ELR (cell line): ENCODE results near the gene NFATC2.
A peak's percentile ranks its signal among the peaks of the same experiment; 100 is the strongest.
"Not testable (repeated sequence)": the region's sequence is repeated elsewhere in the genome, so short reads cannot be mapped to it uniquely, and the experiment has no call there.

Source experiments
- DNase-seq: peaks from one replicate; pipeline ENCODE4 v3.0.0-alpha.2; 2015; ENCODE audit warnings: low read depth

The NFATC2 gene

DNA sequence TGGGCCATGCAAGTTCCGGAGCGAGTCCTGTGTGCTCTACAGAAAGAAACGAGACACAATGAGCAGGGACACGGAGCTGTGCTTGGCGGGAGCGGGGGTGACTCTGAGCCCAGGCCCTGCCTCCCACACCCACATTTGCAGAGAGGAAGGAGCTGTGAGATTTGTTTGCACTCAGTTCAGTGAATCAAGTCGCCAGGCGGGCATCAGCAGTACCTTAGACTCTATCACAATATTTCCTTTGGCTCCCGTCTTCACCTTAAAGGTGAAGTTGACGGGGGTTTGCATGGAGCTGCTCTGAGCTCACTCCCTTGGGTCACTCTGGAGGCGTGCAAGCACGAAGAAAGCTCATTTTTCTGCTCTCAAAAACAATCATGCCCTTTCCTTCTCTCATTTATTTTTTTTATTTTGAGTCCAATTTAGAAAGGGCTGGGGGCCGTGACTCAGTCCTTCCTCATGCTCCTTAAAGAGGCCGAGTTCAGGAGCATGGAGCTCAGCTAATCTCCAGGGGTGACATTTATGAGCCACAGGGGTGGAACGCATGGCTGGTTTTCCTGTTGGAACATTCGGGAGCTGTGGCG is 188.2 kb downstream of the NFATC2 start:
- DNase-seq = peak; percentile 71

DNA sequence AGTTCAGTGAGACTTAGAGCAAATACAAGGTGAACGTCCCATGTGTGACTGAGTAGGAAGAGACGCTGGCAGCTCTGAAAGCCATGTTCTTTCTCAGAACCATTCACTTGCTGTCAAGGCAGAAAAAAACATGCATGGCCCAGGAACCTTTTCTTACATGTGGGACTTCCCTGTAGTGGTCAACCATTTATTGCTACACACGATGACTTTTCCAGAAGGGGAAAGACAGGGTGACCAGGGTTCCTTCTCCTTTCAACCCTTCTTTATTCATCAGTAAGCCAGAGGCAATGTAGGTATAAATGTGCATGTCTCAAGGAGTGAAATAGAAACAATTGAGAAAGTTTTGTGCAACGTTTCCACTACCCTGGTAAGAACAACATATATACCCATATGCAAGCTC is 189.0 kb downstream of the NFATC2 start:
- DNase-seq = no peak

DNA sequence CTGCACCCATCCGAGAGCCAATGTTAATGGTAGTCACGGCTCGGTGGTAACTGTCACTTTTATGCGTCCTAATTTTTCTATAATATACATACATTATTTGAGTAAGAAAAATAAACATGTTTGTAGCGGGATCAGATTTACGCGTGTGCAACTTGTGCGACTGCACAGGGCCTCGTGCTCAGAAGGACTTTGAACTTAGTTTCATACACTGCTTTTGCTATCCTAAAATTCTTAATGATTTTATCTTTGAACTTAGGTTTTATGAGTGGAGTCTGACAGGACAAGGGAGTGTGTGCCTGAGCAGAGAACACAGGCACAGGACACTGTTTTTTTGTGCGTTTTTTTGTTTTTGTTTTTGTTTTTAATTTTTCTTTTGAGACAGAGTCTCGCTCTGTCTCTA is 189.7 kb downstream of the NFATC2 start:
- DNase-seq = no peak

DNA sequence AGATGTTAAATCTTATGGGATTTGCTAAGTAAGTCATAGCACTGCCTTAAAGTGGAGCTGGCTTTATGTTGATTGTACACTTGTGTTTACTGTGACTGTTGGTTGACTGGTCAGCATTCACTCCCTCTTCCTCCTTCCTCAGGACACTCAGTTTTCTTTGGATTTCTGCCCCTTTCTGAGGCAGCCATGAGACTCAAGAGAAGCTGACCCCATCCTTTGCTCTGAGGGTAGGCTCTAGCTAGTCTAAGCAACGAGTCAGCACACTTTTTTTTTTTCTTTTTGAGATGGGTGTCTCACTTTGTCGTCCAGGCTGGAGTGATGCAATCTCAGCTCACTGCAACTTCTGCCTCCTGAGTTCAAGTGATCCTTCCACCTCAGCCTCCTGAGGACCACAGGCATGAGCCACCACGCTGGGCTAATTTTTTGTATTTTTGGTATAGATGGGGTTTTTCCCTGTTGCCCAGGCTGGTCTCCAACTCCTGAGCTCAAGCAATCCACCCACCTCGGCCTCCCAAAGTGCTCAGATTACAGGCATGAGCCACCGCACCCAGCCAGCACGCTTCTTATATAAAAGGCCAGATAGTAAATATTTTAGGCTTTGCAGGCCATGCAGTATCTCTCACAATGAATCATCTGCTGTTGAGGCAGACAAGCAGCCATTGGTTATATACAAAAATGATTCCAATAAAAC is 191.4 kb downstream of the NFATC2 start:
- peak; percentile 90 for DNase-seq

DNA sequence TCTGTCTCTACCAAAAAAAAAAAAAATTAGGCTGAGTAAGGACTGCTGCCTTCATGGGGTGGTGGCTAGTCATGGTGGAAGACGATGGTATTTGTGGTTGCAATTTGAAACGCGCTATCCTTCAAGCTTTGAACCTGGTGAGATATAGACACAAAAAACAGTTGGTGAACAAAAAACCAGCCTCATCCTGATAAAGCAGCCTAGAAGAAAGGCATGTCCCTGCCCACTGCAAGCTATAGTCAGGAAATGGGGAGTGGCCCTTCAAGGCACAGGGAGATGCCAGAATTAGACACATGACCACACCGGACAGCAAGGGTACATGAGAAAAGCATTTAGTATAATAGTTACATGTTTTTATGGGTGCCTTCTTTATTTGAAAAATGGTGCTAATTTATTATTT is 193.6 kb downstream of the NFATC2 start:
- DNase-seq = no peak

DNA sequence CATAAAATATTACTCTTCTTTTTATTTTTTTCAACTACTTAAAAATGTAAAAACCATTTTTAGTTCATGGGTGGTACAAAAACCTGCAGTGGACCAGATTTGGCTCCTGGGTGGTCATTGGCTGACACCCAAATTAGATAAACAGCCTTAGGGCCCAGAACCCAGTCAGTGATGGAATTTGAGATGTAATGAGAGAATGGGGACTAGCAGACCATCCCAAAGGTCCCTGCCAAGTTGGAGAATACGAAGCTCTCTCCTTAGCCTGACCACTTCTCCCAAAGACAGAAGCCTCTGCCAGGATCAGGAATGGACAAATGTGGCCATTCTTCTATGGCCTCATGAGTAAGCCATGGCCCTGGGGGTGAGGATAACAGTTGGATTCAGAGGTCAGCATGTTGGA is 194.7 kb downstream of the NFATC2 start:
- DNase-seq = no peak

DNA sequence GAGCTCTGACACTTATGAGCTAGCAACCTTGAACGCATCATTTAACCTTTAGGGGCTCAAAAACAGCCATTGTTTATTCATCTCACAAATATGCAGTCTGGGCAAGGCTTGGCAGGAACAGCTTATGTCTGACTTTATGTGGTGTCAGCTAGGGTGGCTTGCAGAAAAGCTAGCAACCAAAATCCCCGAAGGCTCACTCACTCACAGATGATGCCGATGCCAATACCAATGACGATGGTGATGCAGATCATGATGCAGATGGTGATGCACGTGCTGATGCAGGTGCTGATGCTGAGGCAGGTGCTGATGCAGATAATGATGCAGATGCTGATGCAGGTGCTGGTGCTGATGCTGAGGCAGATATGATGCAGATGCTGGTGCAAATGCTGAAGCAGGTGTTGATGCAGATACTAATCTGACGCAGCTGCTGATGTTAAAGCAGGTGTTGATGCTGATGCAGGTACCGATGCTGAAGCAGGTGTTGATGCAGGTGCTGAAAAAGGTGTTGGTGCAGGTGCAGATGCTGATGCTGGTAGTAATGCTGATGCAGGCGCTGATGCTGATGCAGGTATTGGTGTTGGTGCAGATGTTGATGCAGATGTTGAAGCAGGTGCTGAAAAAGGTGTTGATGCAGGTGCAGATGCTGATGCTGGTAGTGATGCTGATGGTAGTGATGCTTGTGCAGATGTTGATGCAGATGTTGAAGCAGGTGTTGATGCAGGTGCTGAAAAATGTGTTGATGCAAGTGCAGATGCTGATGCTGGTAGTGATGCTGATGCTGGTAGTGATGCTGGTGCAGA is 195.6 kb downstream of the NFATC2 start:
- peak; percentile 91 for DNase-seq

DNA sequence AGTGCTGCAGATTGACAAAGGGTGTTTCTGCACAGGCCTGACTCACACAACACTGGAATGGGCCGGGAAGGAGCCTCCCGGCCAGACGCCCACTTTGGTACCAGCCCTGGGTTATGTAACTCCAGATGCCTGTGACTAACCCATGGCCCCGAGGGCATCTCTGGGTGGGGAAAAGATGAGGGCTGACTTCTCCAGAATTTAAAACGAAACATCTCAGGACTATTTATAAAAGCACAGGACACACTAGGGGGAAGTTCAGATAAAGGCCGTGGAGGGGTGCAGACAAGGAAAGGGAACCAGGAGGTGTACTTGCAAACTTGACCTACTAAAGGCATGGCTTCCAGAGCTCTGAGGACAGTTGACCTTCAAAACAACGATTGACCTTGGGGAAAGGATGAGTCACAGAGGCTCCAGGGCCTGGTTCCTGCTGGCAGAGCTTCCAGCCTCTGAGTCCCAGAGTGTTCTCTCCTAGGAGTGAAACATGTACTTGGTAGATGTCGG is 196.9 kb downstream of the NFATC2 start:
- peak; percentile 92 for DNase-seq

DNA sequence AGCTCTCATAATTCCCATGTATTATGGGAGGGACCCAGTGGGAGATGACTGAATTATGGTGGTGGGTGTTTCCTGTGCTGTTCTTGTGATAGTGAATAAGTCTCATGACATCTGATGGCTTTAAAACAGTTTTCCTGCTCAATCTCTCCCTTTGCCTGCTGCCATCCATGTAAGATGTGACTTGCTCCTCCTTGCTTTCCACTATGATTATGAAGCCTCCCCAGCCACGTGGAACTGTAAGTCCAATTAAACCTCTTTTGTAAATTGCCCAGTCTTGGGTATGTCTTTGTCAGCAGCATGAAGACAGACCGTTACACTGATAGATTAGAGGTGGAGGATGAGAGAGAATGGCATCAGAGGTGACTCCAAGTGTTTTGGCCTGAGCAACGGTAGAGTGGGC is 198.7 kb downstream of the NFATC2 start:
- DNase-seq = not testable (repeated sequence)

DNA sequence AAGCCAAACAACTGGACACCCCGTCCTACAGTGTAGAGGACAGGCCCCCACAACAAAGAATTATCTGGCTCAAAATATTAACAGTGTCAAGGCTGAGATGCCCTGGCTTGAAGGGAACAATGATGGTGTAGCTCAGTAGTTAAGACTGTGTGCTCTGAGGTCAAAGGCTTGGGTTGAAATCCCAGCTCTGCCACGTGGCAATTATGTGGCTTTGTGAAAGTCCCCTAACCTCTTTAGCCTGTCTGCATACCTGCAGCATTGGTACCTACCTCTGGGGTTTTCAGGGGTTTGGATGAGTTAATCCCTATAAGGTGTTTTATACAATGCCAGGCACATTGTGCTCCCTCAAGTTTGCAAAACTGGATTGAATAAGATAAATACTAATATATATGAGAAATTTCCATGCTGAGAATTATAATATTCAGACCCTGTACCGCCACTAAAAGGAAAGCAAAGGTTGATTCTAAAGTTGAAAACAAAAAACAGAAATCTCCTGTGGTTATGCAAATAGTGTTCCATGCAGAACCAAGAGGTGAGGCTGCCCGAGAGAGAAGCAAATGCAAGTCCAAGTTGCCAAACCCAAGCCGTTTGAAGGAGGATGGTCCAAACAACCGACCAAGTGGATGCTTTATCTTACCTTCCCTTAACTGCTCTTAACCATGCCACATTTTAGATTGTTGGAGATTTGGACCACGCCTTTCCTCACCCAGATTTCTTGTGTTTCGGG is 199.8 kb downstream of the NFATC2 start:
- no peak for DNase-seq

DNA sequence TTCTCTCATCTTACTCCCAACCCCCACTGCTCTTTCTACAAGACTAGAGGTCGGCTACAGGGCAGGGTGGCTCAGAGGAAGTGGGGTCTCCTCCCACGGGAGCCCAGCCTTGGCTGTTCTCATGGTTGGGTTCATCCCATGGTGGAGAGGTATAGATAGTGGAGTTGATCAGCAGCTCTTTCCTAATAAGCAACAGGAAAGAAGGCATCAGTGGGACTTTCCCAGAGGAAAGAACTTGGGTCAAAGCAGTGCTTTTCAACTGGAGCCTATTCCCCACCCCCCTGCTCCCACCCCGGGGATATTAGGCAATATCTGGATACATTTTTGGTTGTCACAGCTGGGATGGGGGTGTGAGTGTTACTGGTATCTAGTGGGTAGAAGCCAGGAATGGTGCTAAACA is 200.9 kb downstream of the NFATC2 start:
- no peak for DNase-seq

DNA sequence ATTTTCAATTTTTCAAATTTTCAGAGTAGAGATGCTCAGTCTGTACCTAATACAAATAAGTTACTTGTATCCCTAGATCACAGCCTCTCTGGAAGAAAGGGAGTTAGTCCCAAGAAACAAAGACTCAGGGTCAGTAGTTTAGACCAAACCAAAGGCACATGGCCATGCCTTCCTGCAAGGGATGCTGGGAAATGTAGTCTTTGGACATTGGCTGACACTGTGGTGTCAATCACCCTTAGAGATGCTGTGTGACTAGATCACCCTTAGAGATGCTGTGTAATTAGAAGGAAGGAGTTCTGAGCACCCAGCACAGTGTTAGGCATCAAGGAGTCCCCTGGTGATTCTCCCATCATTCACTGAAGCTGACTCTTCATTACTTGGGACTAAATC is 202.1 kb downstream of the NFATC2 start:
- peak; percentile 31 for DNase-seq

DNA sequence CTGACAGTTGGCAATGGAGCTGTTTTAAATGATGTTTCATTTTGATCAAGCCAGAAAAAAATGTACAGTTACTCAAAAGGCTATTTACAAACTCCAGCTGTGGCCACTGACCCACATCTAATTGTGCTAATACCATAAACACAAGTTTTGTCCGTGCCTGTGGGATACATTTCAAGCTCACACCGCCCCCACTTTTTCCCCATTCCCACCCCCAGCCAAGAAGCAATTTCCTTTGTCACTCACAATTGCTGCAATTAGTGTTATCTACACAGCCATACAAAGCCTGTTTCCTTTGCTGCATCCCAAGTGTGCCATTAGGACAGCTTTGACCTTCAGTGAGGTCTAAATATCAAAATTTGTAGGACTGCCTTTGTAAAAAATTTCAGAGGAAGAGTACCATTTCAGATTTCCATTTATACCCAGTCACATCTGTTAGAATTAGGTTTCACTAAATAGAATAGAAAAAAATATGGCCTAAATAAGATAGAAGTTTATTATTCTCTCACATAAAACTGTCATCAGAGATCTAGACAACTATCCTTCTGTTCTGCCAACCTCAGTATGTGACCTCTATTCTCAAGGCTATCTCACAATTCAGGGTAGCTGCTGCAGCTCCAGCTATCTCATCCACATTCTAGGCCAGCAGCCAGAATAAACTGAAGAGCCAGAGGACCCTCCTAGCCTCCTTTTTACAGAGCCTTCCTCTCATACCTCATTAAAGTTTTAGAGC is 202.6 kb downstream of the NFATC2 start:
- DNase-seq = no peak

DNA sequence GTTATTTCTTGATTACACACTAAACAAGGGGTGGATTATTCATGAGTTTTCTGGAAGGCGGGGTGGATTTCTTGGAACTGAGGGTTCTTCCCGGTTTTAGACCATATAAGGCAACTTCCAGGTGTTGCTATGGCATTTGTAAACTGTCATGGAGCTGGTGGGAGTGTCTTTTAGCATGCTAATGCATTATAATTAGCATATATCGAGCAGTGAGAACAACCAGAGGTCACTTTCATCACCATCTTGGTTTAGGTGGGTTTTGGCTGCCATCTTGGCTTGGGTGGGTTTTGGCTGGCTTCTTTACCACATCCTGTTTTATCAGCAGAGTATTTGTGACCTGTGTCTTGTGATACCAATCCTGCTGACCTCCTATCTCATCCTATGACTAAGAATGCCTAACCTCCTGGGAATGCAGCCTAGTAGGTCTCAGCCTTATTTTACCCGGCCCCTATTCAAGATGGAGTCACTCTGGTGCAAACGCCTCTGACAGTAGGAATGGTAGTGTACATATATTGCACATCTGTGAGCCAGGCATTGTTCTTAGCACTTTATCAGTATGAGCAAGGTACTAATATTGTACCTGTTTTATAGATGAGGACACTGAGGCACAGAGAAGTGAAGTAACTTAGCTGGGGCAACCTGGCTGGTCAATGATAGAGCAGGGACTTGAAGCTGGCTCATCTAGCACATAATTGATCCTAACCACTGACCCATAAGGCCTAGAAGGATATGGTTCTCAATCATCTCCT is 203.7 kb downstream of the NFATC2 start:
- DNase-seq = peak; percentile 73

DNA sequence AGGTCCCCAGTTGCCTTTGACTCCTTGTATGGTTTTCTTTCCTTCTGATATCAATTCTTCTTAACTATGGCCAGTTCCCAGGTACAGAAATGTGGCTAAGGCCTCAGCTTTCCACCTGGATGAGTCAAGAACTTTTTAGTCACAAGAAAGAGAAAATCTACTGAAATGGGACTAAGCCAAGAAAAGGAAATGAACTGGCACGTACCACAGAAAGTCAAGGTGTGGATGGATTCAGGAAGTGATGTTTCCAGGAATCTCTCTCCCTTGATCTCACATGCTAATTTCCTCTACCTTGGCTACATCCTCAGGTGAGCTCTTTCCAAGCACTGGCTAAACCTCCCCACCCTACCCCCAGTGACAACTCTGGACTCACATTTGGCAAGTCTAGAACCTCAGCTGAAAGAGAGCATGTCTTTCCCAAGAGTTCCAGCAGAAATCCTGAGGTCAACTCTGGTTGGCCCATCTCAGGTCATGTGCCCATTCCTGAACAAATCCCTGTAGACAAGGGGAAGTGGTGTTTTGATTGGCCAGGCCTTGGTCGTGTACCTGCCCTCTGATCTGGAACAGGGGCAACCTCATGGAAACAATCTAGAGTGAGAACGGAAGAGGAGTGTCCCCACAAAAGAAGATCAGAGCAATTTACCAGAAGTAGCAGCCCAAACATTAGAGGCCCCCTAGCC is 205.3 kb downstream of the NFATC2 start:
- DNase-seq = no peak
